ENCODE measurements around the gene COL4A4.

- TF ChIP-seq CTCF (IDR thresholded peaks at IDR 0.05): no peak
- TF ChIP-seq POLR2A (IDR thresholded peaks at IDR 0.05): no peak
Measured at GRCh38 chr2:226995625-226996041, 168.4 kb downstream of the COL4A4 start.

Measured in vagina (tissue), 2 donors.